Measurements from ENCODE around the gene PER2.
"Not testable (repeated sequence)": the region's sequence is repeated elsewhere in the genome, so short reads cannot be mapped to it uniquely, and the experiment has no call there.

PER2 gene

DNA sequence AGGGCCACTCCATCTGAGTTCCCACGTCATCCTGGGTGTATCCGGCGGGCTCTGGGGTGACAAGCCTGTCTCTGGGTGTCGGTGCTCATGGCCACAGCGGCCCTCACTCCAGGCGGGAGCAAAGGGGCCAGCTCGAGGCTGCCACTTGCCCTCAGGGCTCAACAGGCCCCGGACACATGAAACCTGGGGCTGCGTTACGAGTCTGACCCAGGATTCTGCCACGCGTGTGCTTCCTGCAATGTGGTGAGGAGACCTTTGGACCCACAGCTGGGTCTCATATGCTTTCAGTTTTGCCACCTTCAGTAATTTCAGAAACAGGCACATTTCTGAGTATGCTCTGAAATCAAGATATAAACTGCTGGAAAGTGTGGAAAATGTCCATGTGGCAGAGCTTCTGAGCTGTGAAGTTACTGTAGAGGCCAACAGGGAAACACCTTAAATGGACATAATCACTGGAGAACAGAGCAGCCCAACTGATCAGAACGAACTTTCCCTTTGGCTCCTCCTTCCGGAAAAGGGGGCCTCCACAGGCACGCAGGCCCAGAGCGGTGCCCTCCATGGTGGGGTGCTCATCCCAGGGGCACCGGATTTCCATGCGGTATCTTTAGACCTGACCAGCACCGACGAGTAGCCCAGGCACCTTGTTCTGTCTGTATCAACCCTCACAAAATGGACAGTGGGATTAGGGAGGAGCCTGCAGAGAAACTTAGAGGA lies 14.1 kb downstream of the PER2 start:
- no peak overlapping the region for H3K27ac ChIP-seq (ENCODE audit: low read depth, low read length)
- no peaks in the 10 kb centered on the region for H3K4me1 ChIP-seq (ENCODE audit: control insufficient read depth, insufficient read depth, low read length, unreplicated experiment)
- no peak overlapping the region for H2AFZ ChIP-seq (ENCODE audit: low read length, unreplicated experiment)
- no peaks in the 10 kb centered on the region for H3K27me3 ChIP-seq (ENCODE audit: insufficient read depth, low read length)
- no peaks in the 10 kb centered on the region for H3K79me2 ChIP-seq (ENCODE audit: control insufficient read depth, insufficient read depth, low read length, unreplicated experiment)
- H3K4me3 ChIP-seq (ENCODE audit: low read depth, low read length) = no peak overlapping the region
- no peaks in the 10 kb centered on the region for H3K36me3 ChIP-seq (ENCODE audit: insufficient read depth, low read length)

DNA sequence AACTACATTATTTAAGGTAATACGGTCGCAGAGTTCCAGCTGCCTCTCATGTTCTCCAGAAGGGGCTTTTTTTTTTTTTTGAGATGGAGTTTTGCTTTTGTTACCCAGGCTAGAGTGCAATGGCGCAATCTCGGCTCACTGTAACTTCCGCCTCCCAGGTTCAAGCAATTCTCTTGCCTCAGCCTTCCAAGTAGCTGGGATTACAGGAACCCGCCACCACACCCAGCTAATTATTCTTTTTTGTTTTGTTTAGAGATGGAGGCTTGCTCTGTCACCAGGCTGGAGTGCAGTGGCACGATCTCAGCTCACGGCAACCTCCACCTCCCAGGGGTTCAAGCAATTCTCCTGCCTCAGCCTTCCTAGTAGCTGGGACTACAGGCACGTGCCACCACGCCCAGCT lies 15.0 kb downstream of the PER2 start:
- H3K27ac ChIP-seq (ENCODE audit: low read depth, low read length); H3K36me3 ChIP-seq (ENCODE audit: insufficient read depth, low read length); H3K4me3 ChIP-seq (ENCODE audit: low read depth, low read length); H2AFZ ChIP-seq (ENCODE audit: low read length, unreplicated experiment); H3K4me1 ChIP-seq (ENCODE audit: control insufficient read depth, insufficient read depth, low read length, unreplicated experiment); H3K79me2 ChIP-seq (ENCODE audit: control insufficient read depth, insufficient read depth, low read length, unreplicated experiment); H3K27me3 ChIP-seq (ENCODE audit: insufficient read depth, low read length): not testable (repeated sequence)

GRCh38 chr2:238272156-238272555 lies 16.3 kb downstream of the PER2 start:
- no peaks in the 10 kb centered on the region for H3K36me3 ChIP-seq (ENCODE audit: insufficient read depth, low read length)
- H3K27me3 ChIP-seq (ENCODE audit: insufficient read depth, low read length) = no peaks in the 10 kb centered on the region
- no peaks in the 10 kb centered on the region for H3K79me2 ChIP-seq (ENCODE audit: control insufficient read depth, insufficient read depth, low read length, unreplicated experiment)
- H2AFZ ChIP-seq (ENCODE audit: low read length, unreplicated experiment) = no peak overlapping the region
- H3K4me3 ChIP-seq (ENCODE audit: low read depth, low read length) = no peak overlapping the region
- no peaks in the 10 kb centered on the region for H3K4me1 ChIP-seq (ENCODE audit: control insufficient read depth, insufficient read depth, low read length, unreplicated experiment)
- no peak overlapping the region for H3K27ac ChIP-seq (ENCODE audit: low read depth, low read length)

DNA sequence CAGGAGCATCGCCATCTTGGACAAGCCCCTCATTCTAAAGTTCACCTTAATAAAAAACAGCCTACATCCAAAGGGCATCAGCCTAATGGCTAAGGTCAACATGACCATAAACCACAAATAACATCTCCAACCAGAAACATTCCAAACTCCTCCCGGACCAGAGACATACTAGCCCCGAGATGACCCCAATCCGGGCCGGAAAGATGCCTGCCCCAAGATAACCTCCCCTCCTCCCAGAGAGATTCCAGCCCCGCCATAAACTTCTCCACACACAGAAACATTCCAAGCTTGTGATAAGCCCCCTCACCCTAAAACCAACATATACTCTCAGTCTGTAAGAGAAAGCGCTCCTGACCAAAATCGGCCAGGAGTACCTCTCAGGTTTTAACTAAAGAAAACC lies 16.7 kb downstream of the PER2 start:
- H3K36me3 ChIP-seq (ENCODE audit: insufficient read depth, low read length); H3K4me3 ChIP-seq (ENCODE audit: low read depth, low read length); H3K79me2 ChIP-seq (ENCODE audit: control insufficient read depth, insufficient read depth, low read length, unreplicated experiment); H3K27me3 ChIP-seq (ENCODE audit: insufficient read depth, low read length); H3K4me1 ChIP-seq (ENCODE audit: control insufficient read depth, insufficient read depth, low read length, unreplicated experiment); H3K27ac ChIP-seq (ENCODE audit: low read depth, low read length); H2AFZ ChIP-seq (ENCODE audit: low read length, unreplicated experiment): not testable (repeated sequence)

DNA sequence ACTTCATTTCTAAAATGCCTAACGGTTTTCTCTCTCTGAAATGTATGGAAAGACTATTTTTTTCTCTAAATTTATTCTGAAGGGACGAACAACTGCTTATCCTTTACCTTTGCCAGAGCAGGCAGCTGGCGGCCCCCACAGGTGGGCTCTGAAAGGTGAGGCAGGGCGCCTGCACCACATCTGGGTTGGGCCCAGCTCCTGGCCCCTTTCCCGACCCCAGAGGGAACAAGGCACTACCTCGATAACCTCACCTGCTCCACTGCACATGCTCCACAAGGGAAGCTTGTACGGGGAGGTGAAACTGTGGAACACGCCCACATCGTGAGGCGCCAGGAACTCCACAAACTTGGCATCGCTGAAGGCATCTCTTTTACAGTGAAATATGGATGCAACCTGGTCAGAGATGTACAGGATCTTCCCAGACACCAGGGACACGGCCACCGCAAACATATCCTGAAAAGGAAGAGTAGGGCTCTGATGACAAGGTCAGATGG lies 17.3 kb downstream of the PER2 start:
- Histone ChIP-seq H2AFZ (ENCODE audit: low read length, unreplicated experiment) (no peak overlapping the region), H3K4me1 (ENCODE audit: control insufficient read depth, insufficient read depth, low read length, unreplicated experiment) (no peaks in the 10 kb centered on the region), H3K27ac (ENCODE audit: low read depth, low read length) (no peak overlapping the region), H3K4me3 (ENCODE audit: low read depth, low read length) (no peak overlapping the region), H3K27me3 (ENCODE audit: insufficient read depth, low read length) (no peaks in the 10 kb centered on the region), H3K36me3 (ENCODE audit: insufficient read depth, low read length) (no peaks in the 10 kb centered on the region), H3K79me2 (ENCODE audit: control insufficient read depth, insufficient read depth, low read length, unreplicated experiment) (no peaks in the 10 kb centered on the region)

DNA sequence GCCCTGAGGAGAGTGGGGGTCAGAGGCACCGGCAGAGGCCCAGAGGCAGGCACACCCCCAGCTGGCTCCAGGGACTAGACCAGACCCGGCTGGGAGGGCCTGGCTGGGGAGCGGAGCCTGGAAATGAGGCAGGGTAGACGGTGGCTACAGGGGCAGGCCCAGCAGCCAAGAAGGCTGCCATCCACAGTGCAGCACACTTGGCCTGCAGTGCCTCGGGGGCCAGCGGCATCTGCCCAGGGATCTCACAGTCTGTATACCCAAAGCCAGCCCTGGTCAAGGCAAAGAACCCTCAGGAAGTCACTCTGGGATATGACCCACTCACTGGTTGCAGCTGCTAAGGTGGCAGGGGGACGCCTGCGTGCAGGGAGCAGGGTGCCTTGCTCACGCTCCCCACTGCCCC lies 17.8 kb downstream of the PER2 start:
- H3K36me3 ChIP-seq (ENCODE audit: insufficient read depth, low read length) = no peaks in the 10 kb centered on the region
- H3K79me2 ChIP-seq (ENCODE audit: control insufficient read depth, insufficient read depth, low read length, unreplicated experiment) = no peaks in the 10 kb centered on the region
- no peaks in the 10 kb centered on the region for H3K27me3 ChIP-seq (ENCODE audit: insufficient read depth, low read length)
- H3K4me3 ChIP-seq (ENCODE audit: low read depth, low read length) = no peak overlapping the region
- no peak overlapping the region for H3K27ac ChIP-seq (ENCODE audit: low read depth, low read length)
- H3K4me1 ChIP-seq (ENCODE audit: control insufficient read depth, insufficient read depth, low read length, unreplicated experiment) = no peaks in the 10 kb centered on the region
- no peak overlapping the region for H2AFZ ChIP-seq (ENCODE audit: low read length, unreplicated experiment)

DNA sequence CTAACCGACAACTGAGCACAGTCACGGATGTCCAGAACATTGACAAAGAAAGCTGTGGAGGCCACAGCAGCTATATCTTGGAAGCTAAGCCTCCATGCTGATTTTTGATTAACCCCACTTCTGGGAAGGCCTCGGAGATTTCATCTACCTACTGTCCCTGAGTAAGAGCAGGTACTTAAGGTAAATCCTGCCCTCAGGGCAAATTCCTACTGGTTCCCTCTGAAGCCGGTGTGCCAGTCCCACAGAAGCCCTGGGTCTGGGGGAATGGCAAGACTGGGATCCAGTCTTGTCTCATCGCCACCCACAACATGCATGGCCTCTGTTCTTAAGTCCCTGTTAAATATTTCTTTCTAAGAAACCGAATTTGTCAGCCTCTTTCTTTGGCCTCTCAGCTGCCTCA lies 18.7 kb downstream of the PER2 start:
- no peaks in the 10 kb centered on the region for H3K36me3 ChIP-seq (ENCODE audit: insufficient read depth, low read length)
- no peaks in the 10 kb centered on the region for H3K79me2 ChIP-seq (ENCODE audit: control insufficient read depth, insufficient read depth, low read length, unreplicated experiment)
- no peaks in the 10 kb centered on the region for H3K4me1 ChIP-seq (ENCODE audit: control insufficient read depth, insufficient read depth, low read length, unreplicated experiment)
- H2AFZ ChIP-seq (ENCODE audit: low read length, unreplicated experiment) = no peak overlapping the region
- no peak overlapping the region for H3K4me3 ChIP-seq (ENCODE audit: low read depth, low read length)
- H3K27me3 ChIP-seq (ENCODE audit: insufficient read depth, low read length) = no peaks in the 10 kb centered on the region
- H3K27ac ChIP-seq (ENCODE audit: low read depth, low read length) = no peak overlapping the region

DNA sequence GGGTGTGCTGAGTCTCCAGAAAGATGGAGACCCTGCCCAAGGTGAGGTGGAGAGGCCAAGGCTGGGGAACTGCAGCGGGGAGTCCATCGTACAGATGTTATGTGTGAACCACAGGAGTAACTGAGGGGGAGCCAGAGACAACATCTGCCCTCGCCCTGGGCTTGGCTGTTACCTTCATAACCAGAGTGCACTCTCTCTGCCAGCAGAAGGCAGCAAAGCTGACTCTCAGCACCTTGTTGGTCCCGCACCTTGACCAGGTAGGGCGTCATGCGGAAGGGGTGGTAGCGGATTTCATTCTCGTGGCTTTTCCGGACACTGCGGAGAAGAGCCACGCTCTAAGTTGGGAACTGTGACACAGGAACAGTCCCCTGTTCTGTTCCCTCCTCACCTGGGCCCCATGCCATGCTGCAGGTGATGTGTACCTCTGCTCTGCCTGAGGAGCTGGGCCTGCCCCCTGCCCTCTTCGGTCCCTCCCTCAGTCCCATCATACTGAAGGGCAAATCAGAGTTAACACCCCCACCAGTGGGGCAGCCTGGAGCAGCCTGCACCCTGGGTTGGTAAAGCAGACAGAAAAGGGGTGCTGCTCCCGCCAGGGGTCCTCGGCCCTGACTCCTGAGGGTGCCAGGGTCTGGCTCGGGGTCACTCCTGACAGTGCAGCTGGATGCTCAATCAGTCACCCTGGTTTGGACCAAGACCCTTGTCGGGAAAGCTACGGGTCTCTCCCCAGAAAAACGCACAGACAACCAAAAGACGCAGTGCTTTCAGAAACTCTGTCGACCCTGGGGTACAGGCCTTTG lies 20.3 kb downstream of the PER2 start:
- H3K27me3 ChIP-seq (ENCODE audit: insufficient read depth, low read length) = no peaks in the 10 kb centered on the region
- H2AFZ ChIP-seq (ENCODE audit: low read length, unreplicated experiment) = no peak overlapping the region
- no peaks in the 10 kb centered on the region for H3K79me2 ChIP-seq (ENCODE audit: control insufficient read depth, insufficient read depth, low read length, unreplicated experiment)
- H3K27ac ChIP-seq (ENCODE audit: low read depth, low read length) = no peak overlapping the region
- H3K4me3 ChIP-seq (ENCODE audit: low read depth, low read length) = no peak overlapping the region
- no peaks in the 10 kb centered on the region for H3K36me3 ChIP-seq (ENCODE audit: insufficient read depth, low read length)
- H3K4me1 ChIP-seq (ENCODE audit: control insufficient read depth, insufficient read depth, low read length, unreplicated experiment) = peaks cover 3% of the 10 kb centered on the region

- no peaks in the 10 kb centered on the region for H3K27me3 ChIP-seq (ENCODE audit: insufficient read depth, low read length)
- H3K27ac ChIP-seq (ENCODE audit: low read depth, low read length) = no peak overlapping the region
- no peaks in the 10 kb centered on the region for H3K79me2 ChIP-seq (ENCODE audit: control insufficient read depth, insufficient read depth, low read length, unreplicated experiment)
- peaks cover 4% of the 10 kb centered on the region for H3K4me1 ChIP-seq (ENCODE audit: control insufficient read depth, insufficient read depth, low read length, unreplicated experiment)
- no peak overlapping the region for H2AFZ ChIP-seq (ENCODE audit: low read length, unreplicated experiment)
- no peaks in the 10 kb centered on the region for H3K36me3 ChIP-seq (ENCODE audit: insufficient read depth, low read length)
- H3K4me3 ChIP-seq (ENCODE audit: low read depth, low read length) = no peak overlapping the region
These were observed 21.1 kb downstream of the PER2 start for GRCh38 chr2:238267341-238267710.

DNA sequence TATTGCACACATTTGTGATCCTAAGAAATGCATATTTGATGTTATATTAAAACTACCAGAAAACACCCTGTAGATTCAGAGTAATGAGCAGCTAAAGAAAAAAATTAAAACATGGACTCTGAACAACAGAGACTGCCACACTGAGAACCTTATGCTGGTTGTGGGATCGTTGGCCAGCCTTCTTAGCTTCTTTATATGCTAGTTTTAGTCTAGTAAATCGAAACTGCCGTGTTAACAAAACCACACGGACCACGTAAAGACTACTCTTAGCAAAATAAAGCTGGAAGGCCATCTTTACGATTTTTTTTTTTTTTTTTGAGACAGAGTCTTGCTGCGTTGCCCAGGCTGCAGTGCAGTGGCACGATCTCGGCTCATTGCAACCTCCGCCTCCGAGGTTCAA lies 22.8 kb downstream of the PER2 start:
- H2AFZ ChIP-seq (ENCODE audit: low read length, unreplicated experiment) = no peak overlapping the region
- H3K4me1 ChIP-seq (ENCODE audit: control insufficient read depth, insufficient read depth, low read length, unreplicated experiment) = peaks cover 4% of the 10 kb centered on the region
- no peaks in the 10 kb centered on the region for H3K79me2 ChIP-seq (ENCODE audit: control insufficient read depth, insufficient read depth, low read length, unreplicated experiment)
- H3K27me3 ChIP-seq (ENCODE audit: insufficient read depth, low read length) = no peaks in the 10 kb centered on the region
- no peak overlapping the region for H3K27ac ChIP-seq (ENCODE audit: low read depth, low read length)
- H3K36me3 ChIP-seq (ENCODE audit: insufficient read depth, low read length) = no peaks in the 10 kb centered on the region
- no peak overlapping the region for H3K4me3 ChIP-seq (ENCODE audit: low read depth, low read length)

GRCh38 chr2:238264072-238264460 lies 24.3 kb downstream of the PER2 start:
- no peak overlapping the region for H2AFZ ChIP-seq (ENCODE audit: low read length, unreplicated experiment)
- H3K79me2 ChIP-seq (ENCODE audit: control insufficient read depth, insufficient read depth, low read length, unreplicated experiment) = no peaks in the 10 kb centered on the region
- H3K4me1 ChIP-seq (ENCODE audit: control insufficient read depth, insufficient read depth, low read length, unreplicated experiment) = peaks cover 4% of the 10 kb centered on the region
- no peaks in the 10 kb centered on the region for H3K36me3 ChIP-seq (ENCODE audit: insufficient read depth, low read length)
- H3K27me3 ChIP-seq (ENCODE audit: insufficient read depth, low read length) = no peaks in the 10 kb centered on the region
- H3K4me3 ChIP-seq (ENCODE audit: low read depth, low read length) = no peak overlapping the region
- H3K27ac ChIP-seq (ENCODE audit: low read depth, low read length) = no peak overlapping the region

Measured in ACC112 (cell line).